ENCODE results near the gene ADORA2A. TPM values are rescaled to one million over a fixed set of nuclear protein-coding genes. Genes with fewer than 3 reads are reported as not detected.

The ADORA2A gene
- total RNA-seq, 1 experiment from 2014 or later: 2.9 TPM

DNA sequence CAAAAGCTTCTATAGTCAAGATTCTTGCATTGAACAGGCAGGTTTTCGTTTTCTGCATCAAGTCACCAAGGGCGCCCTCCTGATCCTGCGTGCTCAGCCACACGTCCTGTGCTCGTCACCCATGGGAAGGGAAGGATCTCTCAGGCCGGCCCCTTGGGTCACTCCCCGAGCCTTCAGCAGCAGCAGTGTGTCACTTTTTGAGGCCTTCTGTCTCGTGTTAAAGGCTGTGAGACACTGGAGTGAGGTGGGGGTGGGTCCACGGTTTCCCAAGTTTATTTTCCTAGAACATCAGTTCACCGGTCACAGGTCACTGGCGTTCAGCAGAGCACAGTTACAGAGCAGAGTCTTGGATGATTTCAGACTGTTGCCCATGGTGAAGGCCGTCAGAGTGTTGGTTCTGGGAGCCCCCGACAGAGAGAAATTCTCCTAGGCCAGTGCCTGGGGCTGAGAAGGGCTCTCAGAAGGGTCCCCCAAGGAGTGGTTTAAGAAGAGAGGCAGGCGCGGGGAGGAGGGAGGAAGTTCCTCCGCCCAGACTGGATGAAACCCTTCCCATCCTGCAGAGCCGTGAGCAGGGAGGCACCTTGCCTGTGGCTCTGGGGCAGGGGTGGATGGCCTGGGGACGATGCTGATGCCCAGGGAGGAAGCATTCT is 13.5 kb upstream of the ADORA2A start:
- Mint-ChIP-seq H3K4me1 (ENCODE audit: low read depth, unreplicated experiment) (no peaks in the 10 kb centered on the region), H3K36me3 (ENCODE audit: insufficient read depth, unreplicated experiment) (peaks cover 31% of the 10 kb centered on the region), H3K27ac (ENCODE audit: unreplicated experiment) (no peak overlapping the region), H3K9me3 (ENCODE audit: low read depth, unreplicated experiment) (no peaks in the 10 kb centered on the region), H3K27me3 (ENCODE audit: unreplicated experiment) (no peaks in the 10 kb centered on the region), H3K4me3 (ENCODE audit: low read depth, unreplicated experiment) (no peak overlapping the region)
- no peak for DNase-seq
- TF ChIP-seq, protein P1, sequence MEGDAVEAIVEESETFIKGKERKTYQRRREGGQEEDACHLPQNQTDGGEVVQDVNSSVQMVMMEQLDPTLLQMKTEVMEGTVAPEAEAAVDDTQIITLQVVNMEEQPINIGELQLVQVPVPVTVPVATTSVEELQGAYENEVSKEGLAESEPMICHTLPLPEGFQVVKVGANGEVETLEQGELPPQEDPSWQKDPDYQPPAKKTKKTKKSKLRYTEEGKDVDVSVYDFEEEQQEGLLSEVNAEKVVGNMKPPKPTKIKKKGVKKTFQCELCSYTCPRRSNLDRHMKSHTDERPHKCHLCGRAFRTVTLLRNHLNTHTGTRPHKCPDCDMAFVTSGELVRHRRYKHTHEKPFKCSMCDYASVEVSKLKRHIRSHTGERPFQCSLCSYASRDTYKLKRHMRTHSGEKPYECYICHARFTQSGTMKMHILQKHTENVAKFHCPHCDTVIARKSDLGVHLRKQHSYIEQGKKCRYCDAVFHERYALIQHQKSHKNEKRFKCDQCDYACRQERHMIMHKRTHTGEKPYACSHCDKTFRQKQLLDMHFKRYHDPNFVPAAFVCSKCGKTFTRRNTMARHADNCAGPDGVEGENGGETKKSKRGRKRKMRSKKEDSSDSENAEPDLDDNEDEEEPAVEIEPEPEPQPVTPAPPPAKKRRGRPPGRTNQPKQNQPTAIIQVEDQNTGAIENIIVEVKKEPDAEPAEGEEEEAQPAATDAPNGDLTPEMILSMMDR (IDR thresholded peaks at IDR 0.05; ENCODE audit: unreplicated experiment): no peak
- CTCF ChIA-PET: no interaction called here
- BruUV-seq (replicated peaks): no TSS peak
- intact Hi-C loops (cut with micrococcal nuclease; ENCODE audit: unreplicated experiment): no loop called here

DNA sequence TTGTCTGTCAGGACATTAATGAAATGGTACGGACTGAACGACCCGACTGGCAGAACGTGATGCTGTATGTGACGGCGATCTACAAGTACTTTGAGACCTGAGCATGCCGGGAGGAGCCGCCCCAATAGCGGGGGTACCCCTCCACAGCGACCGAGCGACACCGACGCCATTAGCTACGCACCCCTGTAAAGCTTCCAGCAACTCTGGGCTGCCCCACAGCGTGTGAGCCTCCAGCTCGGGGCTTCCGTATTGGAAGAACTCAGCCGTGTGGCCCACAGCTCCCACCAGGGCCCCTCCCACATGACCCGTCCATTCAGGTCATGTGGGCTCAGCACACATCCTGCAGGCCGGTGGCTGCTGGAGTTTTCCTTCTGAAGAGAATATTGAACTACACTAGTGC is 12.9 kb upstream of the ADORA2A start:
- BruUV-seq (replicated peaks): no TSS peak
- H3K4me1 Mint-ChIP-seq (ENCODE audit: low read depth, unreplicated experiment): no peaks in the 10 kb centered on the region
- no peak overlapping the region for H3K27ac Mint-ChIP-seq (ENCODE audit: unreplicated experiment)
- H3K36me3 Mint-ChIP-seq (ENCODE audit: insufficient read depth, unreplicated experiment): peaks cover 36% of the 10 kb centered on the region
- no peak overlapping the region for H3K4me3 Mint-ChIP-seq (ENCODE audit: low read depth, unreplicated experiment)
- CTCF ChIA-PET: no interaction called here
- no peak for DNase-seq
- TF ChIP-seq, protein P1 (IDR thresholded peaks at IDR 0.05; ENCODE audit: unreplicated experiment): no peak
- intact Hi-C loops (cut with micrococcal nuclease; ENCODE audit: unreplicated experiment): no loop called here
- no peaks in the 10 kb centered on the region for H3K27me3 Mint-ChIP-seq (ENCODE audit: unreplicated experiment)
- H3K9me3 Mint-ChIP-seq (ENCODE audit: low read depth, unreplicated experiment): no peaks in the 10 kb centered on the region

DNA sequence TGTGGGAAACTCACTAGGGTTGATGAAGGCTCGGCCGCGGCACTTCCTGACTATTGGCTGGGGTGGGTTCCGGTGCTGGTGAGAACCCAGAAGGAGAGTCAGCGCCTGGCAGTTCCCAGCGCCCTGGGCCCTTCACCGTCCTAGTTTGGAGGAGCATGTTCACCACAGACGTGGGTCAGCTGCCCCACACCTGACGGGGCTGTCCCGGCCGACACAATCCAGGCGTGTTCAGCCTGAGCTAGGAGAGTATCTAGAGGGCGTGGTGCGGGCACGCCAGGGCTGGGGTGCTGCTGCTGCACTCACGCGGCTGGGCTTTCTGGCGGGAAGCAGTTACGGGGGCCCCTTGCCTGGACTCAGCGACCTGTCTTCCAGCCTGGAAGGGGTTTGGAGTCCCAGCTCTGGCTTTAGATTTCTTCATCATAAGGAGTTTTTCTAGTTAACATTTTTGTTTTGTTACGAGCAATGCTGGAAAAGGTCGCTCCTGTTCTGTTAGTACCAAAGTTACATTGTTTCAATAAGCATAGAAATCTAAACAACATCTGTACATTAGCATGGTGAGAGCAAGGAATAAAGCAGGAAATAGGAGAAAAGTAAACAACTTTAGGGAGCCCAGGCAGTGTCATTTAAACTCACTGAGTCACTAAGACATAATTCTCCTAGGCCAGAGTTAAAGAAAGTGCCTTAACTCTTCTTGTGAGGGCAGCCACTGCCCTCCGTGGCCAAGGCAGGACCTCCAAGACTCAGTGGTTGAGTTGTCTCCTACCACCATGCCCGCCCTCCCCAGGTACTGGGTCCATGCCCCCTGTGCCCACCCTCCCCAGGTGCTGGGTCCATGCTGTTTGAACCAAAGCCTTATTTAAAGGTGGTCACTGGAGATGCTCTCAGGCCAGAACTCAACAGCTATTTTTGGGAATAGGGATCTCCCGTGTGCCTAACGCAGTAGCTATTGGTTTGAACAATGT is 12.1 kb upstream of the ADORA2A start:
- intact Hi-C loops (cut with micrococcal nuclease; ENCODE audit: unreplicated experiment): no loop called here
- Mint-ChIP-seq H3K4me3 (ENCODE audit: low read depth, unreplicated experiment) (no peak overlapping the region), H3K36me3 (ENCODE audit: insufficient read depth, unreplicated experiment) (peaks cover 40% of the 10 kb centered on the region), H3K27ac (ENCODE audit: unreplicated experiment) (no peak overlapping the region), H3K4me1 (ENCODE audit: low read depth, unreplicated experiment) (no peaks in the 10 kb centered on the region), H3K27me3 (ENCODE audit: unreplicated experiment) (no peaks in the 10 kb centered on the region), H3K9me3 (ENCODE audit: low read depth, unreplicated experiment) (no peaks in the 10 kb centered on the region)
- no TSS peak for BruUV-seq (replicated peaks)
- TF ChIP-seq, protein P1 (IDR thresholded peaks at IDR 0.05; ENCODE audit: unreplicated experiment): no peak
- CTCF ChIA-PET: no interaction called here
- DNase-seq: no peak

DNA sequence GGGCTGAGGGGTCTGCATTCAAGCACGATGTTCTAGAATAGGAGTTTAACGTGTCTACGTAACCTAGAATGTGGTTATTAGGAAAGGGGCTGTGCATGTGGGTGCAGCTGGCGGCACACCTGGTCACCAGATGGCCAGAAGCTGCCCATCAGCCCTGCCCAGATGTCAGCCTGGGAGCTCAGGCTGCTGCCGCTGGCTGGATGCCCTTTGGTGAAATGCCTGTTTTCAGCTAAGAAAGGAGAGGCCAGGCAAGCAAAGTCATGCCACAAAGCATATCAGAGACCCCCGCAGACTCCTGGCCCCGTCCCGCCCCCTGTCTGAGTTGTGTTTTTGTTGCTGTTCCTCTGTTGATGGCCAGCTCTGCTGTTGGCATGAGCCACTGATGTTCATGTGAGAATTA is 11.3 kb upstream of the ADORA2A start:
- no TSS peak for BruUV-seq (replicated peaks)
- no peak overlapping the region for H3K4me3 Mint-ChIP-seq (ENCODE audit: low read depth, unreplicated experiment)
- CTCF ChIA-PET: no interaction called here
- intact Hi-C loops (cut with micrococcal nuclease; ENCODE audit: unreplicated experiment): no loop called here
- no peak overlapping the region for H3K27ac Mint-ChIP-seq (ENCODE audit: unreplicated experiment)
- no peaks in the 10 kb centered on the region for H3K4me1 Mint-ChIP-seq (ENCODE audit: low read depth, unreplicated experiment)
- no peak for DNase-seq
- peaks cover 42% of the 10 kb centered on the region for H3K36me3 Mint-ChIP-seq (ENCODE audit: insufficient read depth, unreplicated experiment)
- TF ChIP-seq, protein P1 (IDR thresholded peaks at IDR 0.05; ENCODE audit: unreplicated experiment): no peak
- H3K9me3 Mint-ChIP-seq (ENCODE audit: low read depth, unreplicated experiment): no peaks in the 10 kb centered on the region
- no peaks in the 10 kb centered on the region for H3K27me3 Mint-ChIP-seq (ENCODE audit: unreplicated experiment)

Data from Calu3 (cell line).